Astrocyte of the spinal cord (primary cell): Measurements from ENCODE around the gene SLC26A3.

Experiments used
- DNase-seq: peaks from one replicate; pipeline ENCODE4 v3.0.0; 2011; ENCODE audit warnings: low read depth, low spot score
- H3K4me3 ChIP-seq: 2 replicates; pipeline ENCODE4 v1.5.1; 2011; ENCODE audit warnings: low read depth, mild to moderate bottlenecking, low read length, moderate library complexity
- in situ Hi-C: cut with HindIII; loops from 2 replicates; pipeline ENCODE4 v1.10.0; 2017; ENCODE audit warnings: low sequenced_read_pairs
- TF ChIP-seq, protein P1 (sequence below): IDR thresholded peaks from 2 replicates; pipeline ENCODE4 v1.5.1; 2012; ENCODE audit warnings: low read depth, mild to moderate bottlenecking, low read length, inconsistent platforms

Gene SLC26A3

DNA sequence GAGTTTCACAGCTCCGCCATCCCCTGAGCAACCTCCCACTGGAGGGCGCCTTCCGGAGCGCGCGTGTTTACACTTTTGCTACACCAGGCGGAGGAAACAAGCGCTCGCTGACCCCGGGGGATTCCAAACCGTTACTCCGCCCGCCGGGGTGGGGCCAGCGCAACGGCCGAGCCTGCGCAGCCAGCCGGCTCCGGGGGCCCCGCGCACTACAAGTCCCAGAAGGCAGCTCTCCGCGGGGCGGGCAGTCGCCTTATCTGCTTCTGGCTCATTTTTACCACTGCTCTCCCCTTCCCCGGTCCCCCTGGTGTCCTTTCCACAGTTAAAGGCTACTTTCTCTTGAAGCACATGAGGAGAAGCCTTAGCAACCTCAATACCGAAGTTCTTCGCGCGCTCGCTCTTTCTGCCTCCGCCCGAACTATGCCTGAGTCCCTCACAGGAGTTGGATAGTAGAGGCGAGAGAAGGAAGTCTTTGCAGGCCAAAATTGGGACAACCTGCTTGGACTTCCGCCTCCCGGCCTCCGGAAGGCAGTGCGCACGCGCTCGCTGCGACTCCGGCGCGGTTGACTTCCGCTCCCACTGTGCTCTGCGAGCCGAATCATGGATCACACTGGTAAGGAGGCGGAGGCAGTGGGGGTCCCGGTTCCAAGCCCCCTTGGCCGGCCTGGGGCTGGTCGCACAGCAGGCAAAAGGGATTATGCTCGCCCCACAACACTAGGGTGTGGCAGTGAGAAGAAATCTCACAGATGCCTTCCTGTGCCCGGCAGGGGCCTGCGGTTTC lies 59.3 kb downstream of the SLC26A3 start, which contains the start of gene CBLL1:
Gene CBLL1, plus strand, starts transcription at position 576 of the 778 bp plus-strand sequence. Its CDS starts 22 bp downstream, at position 598.
- DNase-seq = peak; percentile 98
- TF ChIP-seq, protein P1, sequence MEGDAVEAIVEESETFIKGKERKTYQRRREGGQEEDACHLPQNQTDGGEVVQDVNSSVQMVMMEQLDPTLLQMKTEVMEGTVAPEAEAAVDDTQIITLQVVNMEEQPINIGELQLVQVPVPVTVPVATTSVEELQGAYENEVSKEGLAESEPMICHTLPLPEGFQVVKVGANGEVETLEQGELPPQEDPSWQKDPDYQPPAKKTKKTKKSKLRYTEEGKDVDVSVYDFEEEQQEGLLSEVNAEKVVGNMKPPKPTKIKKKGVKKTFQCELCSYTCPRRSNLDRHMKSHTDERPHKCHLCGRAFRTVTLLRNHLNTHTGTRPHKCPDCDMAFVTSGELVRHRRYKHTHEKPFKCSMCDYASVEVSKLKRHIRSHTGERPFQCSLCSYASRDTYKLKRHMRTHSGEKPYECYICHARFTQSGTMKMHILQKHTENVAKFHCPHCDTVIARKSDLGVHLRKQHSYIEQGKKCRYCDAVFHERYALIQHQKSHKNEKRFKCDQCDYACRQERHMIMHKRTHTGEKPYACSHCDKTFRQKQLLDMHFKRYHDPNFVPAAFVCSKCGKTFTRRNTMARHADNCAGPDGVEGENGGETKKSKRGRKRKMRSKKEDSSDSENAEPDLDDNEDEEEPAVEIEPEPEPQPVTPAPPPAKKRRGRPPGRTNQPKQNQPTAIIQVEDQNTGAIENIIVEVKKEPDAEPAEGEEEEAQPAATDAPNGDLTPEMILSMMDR = peak; percentile 87
- in situ Hi-C loops = no loop called here
- peak within 1 kb of the TSS; percentile 94 for H3K4me3 ChIP-seq

DNA sequence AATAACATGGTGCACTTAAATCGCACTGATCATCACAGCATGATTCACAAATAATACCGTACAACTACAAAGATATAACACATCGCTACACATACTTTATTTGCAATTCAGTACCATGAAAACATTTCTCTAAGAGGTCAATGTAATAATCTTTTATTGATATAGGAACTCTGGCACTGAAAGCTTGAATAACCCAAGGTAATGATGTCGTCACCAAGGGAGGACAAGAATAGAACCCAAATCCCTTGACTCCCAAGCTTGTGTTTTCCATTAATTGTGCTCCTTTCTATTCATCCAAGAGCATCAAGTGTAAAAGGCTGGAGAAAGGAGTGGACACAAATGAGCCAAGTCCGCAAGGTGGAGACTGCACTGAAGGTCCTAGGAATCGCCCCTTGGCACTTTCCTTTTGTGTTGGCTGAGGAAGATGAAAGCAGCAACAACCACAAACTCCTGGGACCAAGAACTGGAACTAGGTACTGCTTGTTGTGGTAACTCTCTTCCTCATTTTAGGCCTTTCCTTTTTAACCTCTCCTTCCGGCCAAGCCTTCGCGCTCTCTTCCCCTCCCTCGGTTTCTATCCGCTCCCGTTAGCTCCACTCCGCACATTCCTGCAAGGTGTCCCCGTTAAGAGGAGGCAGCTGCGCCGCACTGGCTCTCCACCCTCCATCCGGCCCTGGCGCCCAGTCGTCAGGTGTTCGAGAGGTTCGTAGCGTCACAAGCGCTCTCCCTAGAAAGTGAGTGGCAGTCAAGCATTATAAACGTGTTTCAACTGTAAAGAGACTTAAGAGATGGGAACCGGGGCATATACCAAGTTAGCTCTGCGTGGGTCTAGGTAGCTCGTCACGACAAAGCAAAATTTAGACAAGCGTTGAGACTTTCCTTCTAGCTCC lies 60.1 kb downstream of the SLC26A3 start:
- H3K4me3 ChIP-seq = peak overlapping the region; percentile 94
- TF ChIP-seq, protein P1 = no peak
- in situ Hi-C loops = no loop called here
- no peak for DNase-seq

DNA sequence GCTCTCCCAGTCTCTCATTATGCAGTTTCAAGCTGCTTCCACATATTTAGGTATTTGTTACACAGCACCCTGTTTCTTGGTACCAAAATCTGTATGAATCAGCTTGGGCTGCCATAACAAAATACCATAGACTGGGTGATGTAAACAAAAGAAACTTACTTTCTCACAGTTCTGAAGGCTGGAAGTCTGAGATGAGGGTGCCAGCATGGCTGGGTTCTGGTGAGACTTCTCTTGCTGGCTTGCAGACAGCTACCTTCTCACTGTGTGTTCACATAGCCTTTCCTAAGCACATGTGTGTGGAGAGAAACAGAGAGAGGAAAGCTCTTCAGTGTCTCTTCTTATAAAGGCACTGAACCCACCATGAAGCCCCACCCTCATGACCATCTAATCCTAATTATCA lies 74.7 kb downstream of the SLC26A3 start:
- no peak for DNase-seq
- TF ChIP-seq, protein P1 = no peak
- no peak overlapping the region for H3K4me3 ChIP-seq
- in situ Hi-C loops = no loop called here

DNA sequence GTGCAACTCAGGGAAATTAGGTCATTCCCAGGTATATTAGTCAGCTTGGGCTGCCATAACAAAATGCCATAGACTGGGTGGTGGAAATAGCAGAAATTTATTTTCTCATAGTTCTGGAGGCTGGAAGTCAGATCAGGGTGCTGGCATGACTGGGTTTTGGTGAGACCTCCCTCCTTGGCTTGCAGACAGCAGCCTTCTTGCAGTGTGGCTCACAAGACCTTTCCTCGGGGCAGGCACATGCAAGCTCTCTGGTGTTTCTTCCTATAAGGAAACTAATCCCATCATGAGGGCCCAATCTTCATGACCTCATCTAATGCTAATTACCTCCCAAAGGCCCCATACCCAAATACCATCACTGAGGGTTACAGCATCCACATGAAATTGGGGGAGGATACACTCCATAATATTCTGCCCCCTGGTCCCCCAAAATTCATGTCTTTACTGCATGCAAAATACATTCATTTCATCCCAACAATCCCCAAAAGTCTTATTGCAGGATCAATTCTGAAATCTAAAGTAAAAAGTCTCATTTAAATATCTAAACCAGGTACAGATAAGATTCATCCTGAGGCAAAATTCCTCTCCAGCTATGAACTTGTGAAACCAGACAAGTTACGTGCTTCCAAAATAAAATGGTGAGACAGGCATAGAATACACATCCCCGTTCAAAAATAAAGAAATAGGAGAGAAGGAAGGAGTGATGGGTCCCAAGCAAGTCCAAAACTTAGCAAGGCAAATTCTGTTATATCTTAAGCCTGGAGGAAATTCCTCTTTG lies 76.5 kb downstream of the SLC26A3 start:
- no peak overlapping the region for H3K4me3 ChIP-seq
- TF ChIP-seq, protein P1 = no peak
- in situ Hi-C loops = no loop called here
- DNase-seq = no peak

DNA sequence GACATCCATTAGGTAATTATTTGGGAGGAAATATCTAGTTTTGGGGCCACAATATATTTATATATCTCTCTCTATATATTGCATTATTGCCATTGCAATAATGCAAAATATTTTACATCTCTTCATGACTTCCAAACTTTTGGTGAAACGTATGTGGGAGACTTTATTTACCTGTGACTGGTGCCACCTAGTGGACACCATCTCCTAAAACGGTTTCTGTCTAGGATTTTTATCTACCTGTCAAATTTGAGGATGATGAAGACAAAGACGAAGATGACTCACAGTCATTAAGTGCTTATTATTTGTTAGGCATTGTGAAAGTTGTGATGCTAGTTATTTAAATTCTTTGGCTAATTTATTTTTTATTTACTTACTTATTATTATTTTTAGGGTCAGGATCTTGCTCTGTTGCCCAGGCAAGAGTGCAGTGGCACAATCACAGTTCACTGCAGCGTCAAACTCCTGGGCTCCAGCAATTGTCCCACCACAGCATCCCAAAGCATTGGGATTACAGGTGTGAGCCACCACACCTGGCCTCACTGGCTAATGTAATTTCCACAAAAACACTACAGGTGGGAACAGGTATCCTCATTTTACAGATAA lies 77.8 kb downstream of the SLC26A3 start:
- peak; percentile 59 for DNase-seq
- TF ChIP-seq, protein P1 = peak; percentile 58
- in situ Hi-C loops = no loop called here
- no peak overlapping the region for H3K4me3 ChIP-seq

DNA sequence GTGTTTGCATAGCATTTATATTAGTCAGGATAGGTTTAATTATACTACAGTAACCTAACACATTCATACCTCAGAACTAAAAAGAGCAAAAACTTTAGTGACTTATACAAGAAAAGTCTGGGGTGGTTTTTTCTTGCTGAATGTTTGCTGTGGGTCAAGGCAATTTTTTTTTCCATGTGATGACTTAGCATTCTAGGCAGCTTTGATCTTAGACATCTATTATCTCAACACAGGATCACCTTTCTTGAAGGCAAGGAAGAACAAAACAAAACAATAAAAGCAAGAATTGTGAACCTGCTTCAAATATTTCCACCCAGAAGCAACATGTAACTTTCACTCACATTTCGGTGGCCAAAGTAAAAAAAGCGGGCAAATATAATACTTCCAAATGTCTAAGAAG lies 79.8 kb downstream of the SLC26A3 start:
- in situ Hi-C loops = no loop called here
- no peak overlapping the region for H3K4me3 ChIP-seq
- DNase-seq = no peak
- TF ChIP-seq, protein P1 = no peak
